Keratinocyte (primary cell): ENCODE results near the gene PSMB2. TPM values are rescaled to one million over a fixed set of nuclear protein-coding genes. Genes with fewer than 3 reads are reported as not detected.

Source experiments
- DNase-seq: peaks from one replicate; pipeline ENCODE4 v3.0.0-alpha.2; 2011; ENCODE audit warnings: low read depth, missing footprints, low spot score
- FAIRE-seq: peaks from 2 replicates; lab custom pipeline; 2011; peaks lifted over from hg19 to GRCh38; lab: Jason Lieb, UNC
- H2AFZ ChIP-seq: 2 replicates; pipeline ENCODE4 v1.6.0; 2012; ENCODE audit warnings: low read length, control low read depth, inconsistent platforms; ENCODE audit not compliant: control insufficient read depth
- H3K27ac ChIP-seq: 2 replicates; pipeline ENCODE4 v1.5.1; 2011; ENCODE audit warnings: low read length; ENCODE audit not compliant: control insufficient read depth, insufficient read depth
- H3K27me3 ChIP-seq: 3 replicates; pipeline ENCODE4 v1.6.0; 2011; ENCODE audit warnings: low read length; ENCODE audit not compliant: control insufficient read depth, insufficient read depth; ENCODE audit errors: extremely low read depth
- H3K36me3 ChIP-seq, 2 experiments: 2 replicates in 1 of 2; 3 replicates in 1 of 2; pipeline ENCODE4 v1.5.1; 2011; ENCODE audit warnings: low read length in 2 of 2, mild to moderate bottlenecking in 1 of 2; ENCODE audit not compliant: control insufficient read depth in 2 of 2, insufficient read depth in 2 of 2; ENCODE audit errors: extremely low read depth in 1 of 2
- H3K4me1 ChIP-seq: 3 replicates; pipeline ENCODE4 v1.5.1; 2011; ENCODE audit warnings: low read length; ENCODE audit not compliant: control insufficient read depth, insufficient read depth; ENCODE audit errors: extremely low read depth
- H3K4me2 ChIP-seq: 3 replicates; pipeline ENCODE4 v1.6.0; 2011; ENCODE audit warnings: low read depth, low read length; ENCODE audit not compliant: control insufficient read depth, insufficient read depth; ENCODE audit errors: extremely low read depth
- H3K4me3 ChIP-seq, 3 experiments: fragments of 200-600 bp in 1 of 3; sonication (generic) in 1 of 3; 2 replicates in 2 of 3; 3 replicates in 1 of 3; pipeline ENCODE4 v1.5.1; 2011 to 2016; ENCODE audit warnings: low read length in 3 of 3, mild to moderate bottlenecking in 3 of 3, control low read depth in 2 of 3, inconsistent platforms in 1 of 3, low read depth in 1 of 3, mixed read lengths in 1 of 3, mixed run types in 1 of 3, moderate library complexity in 1 of 3; ENCODE audit not compliant: control insufficient read depth in 2 of 3, insufficient read depth in 2 of 3; ENCODE audit errors: extremely low read depth in 1 of 3
- H3K79me2 ChIP-seq: 2 replicates; pipeline ENCODE4 v1.6.0; 2012; ENCODE audit warnings: low read length; ENCODE audit not compliant: control insufficient read depth, insufficient read depth
- H3K9ac ChIP-seq: 3 replicates; pipeline ENCODE4 v1.6.0; 2011; ENCODE audit warnings: low read length; ENCODE audit not compliant: control insufficient read depth, insufficient read depth; ENCODE audit errors: extremely low read depth
- H3K9me1 ChIP-seq: 3 replicates; pipeline ENCODE4 v1.6.0; 2011; ENCODE audit warnings: low read length; ENCODE audit not compliant: control insufficient read depth, insufficient read depth; ENCODE audit errors: extremely low read depth
- H3K9me3 ChIP-seq: 2 replicates; pipeline ENCODE4 v1.5.1; 2012; ENCODE audit warnings: low read depth, low read length; ENCODE audit not compliant: control insufficient read depth
- H4K20me1 ChIP-seq: 3 replicates; pipeline ENCODE4 v1.6.0; 2011; ENCODE audit warnings: low read length; ENCODE audit not compliant: control insufficient read depth, insufficient read depth; ENCODE audit errors: extremely low read depth
- CTCF ChIP-seq, 3 experiments: IDR thresholded peaks in 1 of 3; conservative IDR thresholded peaks in 1 of 3; optimal IDR thresholded peaks in 1 of 3; 2 replicates in 2 of 3; 3 replicates in 1 of 3; pipeline versions ENCODE3 to v1.5.1; 2011; ENCODE audit warnings: low read length in 3 of 3, mild to moderate bottlenecking in 3 of 3, moderate library complexity in 2 of 3, control low read depth in 1 of 3, inconsistent platforms in 1 of 3; ENCODE audit not compliant: insufficient read depth in 2 of 3; ENCODE audit errors: extremely low read depth in 1 of 3
- EZH2 ChIP-seq: IDR thresholded peaks from one replicate; pipeline ENCODE4 v1.6.1; 2012; ENCODE audit warnings: inconsistent platforms, mild to moderate bottlenecking, low read length, moderate library complexity
- dilution Hi-C: fragments of 300-500 bp; cut with MboI; formaldehyde crosslinking; loops from one replicate; pipeline ENCODE4 v1.7.0; 2020; ENCODE audit warnings: low sequenced_read_pairs; ENCODE audit not compliant: extremely low pct_ligation_motif_present
- polyA plus RNA-seq, 5 experiments: library from polyadenylated mRNA; depleted of rRNA in 3 of 5; stranded (reverse) in 3 of 5; stranded (forward) in 1 of 5; unstranded in 1 of 5; fragments of >200 nt; gene quantifications; 1 replicate in 1 of 5; 2 replicates in 3 of 5; 3 replicates in 1 of 5; pipeline versions ENCODE4 v1.2.1 to v1.2.3, GENCODE V29; 2011 to 2012; ENCODE audit warnings: missing spikeins in 2 of 5, low read depth in 1 of 5, low replicate concordance in 1 of 5

PSMB2 gene
- polyA plus RNA-seq, 1 donor (not counting 4 experiments of a cell fraction or from before 2014, with no cell fraction given): 108 TPM

GRCh38 chr1:35553851-35554250 is 87.5 kb downstream of the PSMB2 start:
- TF ChIP-seq CTCF (optimal IDR thresholded peaks at IDR 0.05 in 1 of 3, IDR thresholded peaks at IDR 0.05 in 1 of 3, conservative IDR thresholded peaks at IDR 0.05 in 1 of 3; ENCODE audit: extremely low read depth in 1 of 3, insufficient read depth in 2 of 3, low read length in 3 of 3) (no peak), EZH2 (no peak)
- H3K79me2 ChIP-seq: peaks cover 6% of the 10 kb centered on the region

More at GRCh38 chr1:35553851-35554250, 87.5 kb downstream of the PSMB2 start:
- Histone ChIP-seq H3K9ac (no peak overlapping the region), H2AFZ (no peak overlapping the region), H4K20me1 (no peaks in the 10 kb centered on the region), H3K4me2 (no peak overlapping the region), H3K36me3 (peaks cover 13% of the 10 kb centered on the region in 2 experiments), H3K4me1 (peaks cover 35% of the 10 kb centered on the region), H3K9me1 (peaks cover 2% of the 10 kb centered on the region), H3K27me3 (no peaks in the 10 kb centered on the region), H3K4me3 (no peak overlapping the region), H3K27ac (no peak overlapping the region), H3K9me3 (no peaks in the 10 kb centered on the region)
- FAIRE-seq (no peak), DNase-seq (no peak)
- dilution Hi-C loops: no loop called here

Other genes with a start within 250 kb of the PSMB2 start
- gene KIAA0319L, start 84.1 kb downstream of the PSMB2 start, polyA plus RNA-seq: 23.8 to 29.6 TPM (median 25.8 TPM) in 3 replicates
- gene NCDN, start 83.7 kb downstream of the PSMB2 start, polyA plus RNA-seq: 10.5 to 16.6 TPM (median 15.9 TPM) in 3 replicates
- gene TFAP2E, start 68.2 kb downstream of the PSMB2 start, polyA plus RNA-seq: 0.26 to 0.67 TPM (median 0.51 TPM) in 3 replicates
- 10.0 to 10.4 TPM (median 10.1 TPM) in 3 replicates for gene C1orf216, start 77.4 kb upstream of the PSMB2 start, polyA plus RNA-seq
- gene CLSPN, start 128.5 kb upstream of the PSMB2 start, polyA plus RNA-seq: 0.98 to 7.7 TPM (median 4.7 TPM) in 3 replicates
- gene AGO4, start 166.5 kb upstream of the PSMB2 start, polyA plus RNA-seq: 5.2 to 7.7 TPM (median 6.3 TPM) in 3 replicates
- gene AGO1, start 241.7 kb upstream of the PSMB2 start, polyA plus RNA-seq: 4.2 to 10.4 TPM (median 5.7 TPM) in 3 replicates